Umbilical cord (tissue), 1 donor: ENCODE results near the gene CDC42EP5. TPM values are rescaled to one million over a fixed set of nuclear protein-coding genes. Genes with fewer than 3 reads are reported as not detected.

Source experiments
- total RNA-seq: library from RNA; depleted of rRNA; stranded (reverse); fragments of >200 nt; gene quantifications from one replicate; pipeline ENCODE4 v1.2.3, GENCODE V29; 2014; ENCODE audit warnings: low replicate concordance; ENCODE audit not compliant: insufficient read depth

The CDC42EP5 gene
- total RNA-seq, 1 donor from 2014 or later, result 104 TPM

Other genes starting within 250 kb of the CDC42EP5 start
- gene LILRA6, start 230.5 kb downstream of the CDC42EP5 start, total RNA-seq, result 4.3 TPM
- 5.5 TPM for gene LILRB5, start 216.0 kb downstream of the CDC42EP5 start, total RNA-seq
- not detected for gene LILRB2, start 192.2 kb downstream of the CDC42EP5 start, total RNA-seq
- gene LILRA5, start 160.1 kb downstream of the CDC42EP5 start, total RNA-seq, result 0.72 TPM
- not detected for gene LILRA4, start 134.1 kb downstream of the CDC42EP5 start, total RNA-seq
- 19.7 TPM for gene LAIR1, start 108.4 kb downstream of the CDC42EP5 start, total RNA-seq
- 0.24 TPM for gene TTYH1, start 57.8 kb downstream of the CDC42EP5 start, total RNA-seq
- gene LENG8, start 24.1 kb downstream of the CDC42EP5 start, total RNA-seq, result 19.7 TPM
- 18.1 TPM for gene LENG9, start 9.5 kb downstream of the CDC42EP5 start, total RNA-seq
- gene LAIR2, start 29.5 kb upstream of the CDC42EP5 start, total RNA-seq, result not detected
- gene LILRA2, start 100.5 kb upstream of the CDC42EP5 start, total RNA-seq, result 1.4 TPM
- 1.4 TPM for gene LILRA1, start 120.3 kb upstream of the CDC42EP5 start, total RNA-seq
- 0.72 TPM for gene LILRB1, start 157.2 kb upstream of the CDC42EP5 start, total RNA-seq
- gene LILRB4, start 189.7 kb upstream of the CDC42EP5 start, total RNA-seq, result 4.6 TPM